Measurements from ENCODE around the gene ALPG. TPM values are rescaled to one million over a fixed set of nuclear protein-coding genes. Genes with fewer than 3 reads are reported as not detected.

Gene ALPG
- total RNA-seq, 1 experiment from 2014 or later, result not detected

DNA sequence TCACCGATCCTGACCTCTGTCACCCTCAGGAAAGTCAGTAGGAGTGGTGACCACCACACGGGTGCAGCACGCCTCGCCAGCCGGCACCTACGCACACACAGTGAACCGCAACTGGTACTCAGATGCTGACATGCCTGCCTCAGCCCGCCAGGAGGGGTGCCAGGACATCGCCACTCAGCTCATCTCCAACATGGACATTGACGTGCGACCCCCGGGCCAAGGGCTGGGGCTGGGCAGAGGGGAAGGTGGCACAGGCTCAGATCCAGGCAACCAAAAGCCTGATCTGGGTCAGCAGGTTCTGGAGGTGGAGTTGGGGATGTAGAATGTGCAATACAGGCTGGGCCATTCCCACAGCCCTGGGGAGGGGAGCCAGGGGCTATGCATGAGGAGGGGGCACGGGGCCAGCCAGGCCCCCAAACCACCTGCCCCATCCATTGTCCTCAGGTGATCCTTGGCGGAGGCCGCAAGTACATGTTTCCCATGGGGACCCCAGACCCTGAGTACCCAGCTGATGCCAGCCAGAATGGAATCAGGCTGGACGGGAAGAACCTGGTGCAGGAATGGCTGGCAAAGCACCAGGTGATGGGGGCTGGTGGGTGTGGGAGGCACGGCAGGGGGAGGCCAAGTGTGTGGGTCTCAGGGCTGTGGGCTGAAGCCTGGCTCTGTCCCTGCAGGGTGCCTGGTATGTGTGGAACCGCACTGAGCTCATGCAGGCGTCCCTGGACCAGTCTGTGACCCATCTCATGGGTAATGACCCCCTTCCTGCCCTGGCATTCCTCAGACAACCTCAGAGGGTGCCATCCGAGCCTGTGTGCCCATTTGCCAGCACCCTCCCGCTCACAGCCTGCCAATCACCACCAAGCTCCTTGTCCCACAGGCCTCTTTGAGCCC lies 50.7 kb downstream of the ALPG start:
- DNase-seq (ENCODE audit: low spot score), result no peak

GRCh38 chr2:232458051-232458660 lies 51.5 kb downstream of the ALPG start:
- no peak for DNase-seq (ENCODE audit: low spot score)

GRCh38 chr2:232458661-232459418 lies 52.2 kb downstream of the ALPG start:
- no peak for DNase-seq (ENCODE audit: low spot score)

DNA sequence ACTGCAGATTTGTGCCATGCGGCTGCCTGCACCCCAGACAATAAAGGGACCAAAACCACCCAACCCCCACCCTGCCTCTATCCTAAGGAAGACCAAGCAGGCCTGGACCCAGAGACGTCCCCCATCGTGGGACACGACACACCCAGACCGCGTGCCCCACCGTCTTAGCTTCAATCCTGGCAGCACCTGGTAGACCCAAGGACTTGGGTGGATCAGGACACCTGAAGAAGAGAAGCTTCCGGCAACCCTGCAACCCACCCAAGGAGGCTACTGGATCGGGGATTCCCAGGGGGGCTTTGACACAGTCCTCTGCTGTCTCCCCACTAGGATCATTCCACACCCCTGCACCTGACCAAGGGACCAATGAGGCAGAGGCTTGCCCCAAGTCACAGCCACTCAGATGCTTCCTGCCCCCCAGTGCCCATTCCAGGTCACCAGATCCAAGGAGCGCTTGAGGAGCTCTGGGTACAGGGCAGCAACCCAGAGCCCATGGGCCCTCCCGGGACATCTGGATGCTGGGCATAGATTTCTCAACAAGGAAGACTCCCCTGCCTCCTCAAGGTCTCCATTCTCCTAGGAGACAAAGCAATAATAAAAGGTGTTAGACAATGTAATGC lies 52.9 kb downstream of the ALPG start:
- DNase-seq (ENCODE audit: low spot score), result no peak

GRCh38 chr2:232460171-232460570 lies 53.5 kb downstream of the ALPG start:
- DNase-seq (ENCODE audit: low spot score), result no peak

Other genes with a start within 250 kb of the ALPG start
- 1.4 and 1.5 TPM in 2 replicates for gene ALPP, start 28.1 kb upstream of the ALPG start, total RNA-seq (2014; rRNA removed; shearing (Covaris generic))
- gene ALPI, start 49.3 kb downstream of the ALPG start, total RNA-seq (2014; rRNA removed; shearing (Covaris generic)), result not detected in 2 replicates
- gene ECEL1, start 81.0 kb downstream of the ALPG start, total RNA-seq (2014; rRNA removed; shearing (Covaris generic)), result not detected in 2 replicates
- not detected in 2 replicates for gene PRSS56, start 113.5 kb downstream of the ALPG start, total RNA-seq (2014; rRNA removed; shearing (Covaris generic))
- not detected in 2 replicates for gene CHRND, start 119.3 kb downstream of the ALPG start, total RNA-seq (2014; rRNA removed; shearing (Covaris generic))
- not detected in 2 replicates for gene CHRNG, start 132.8 kb downstream of the ALPG start, total RNA-seq (2014; rRNA removed; shearing (Covaris generic))
- 4.8 and 5.4 TPM in 2 replicates for gene TIGD1, start 143.7 kb downstream of the ALPG start, total RNA-seq (2014; rRNA removed; shearing (Covaris generic))
- 97.7 and 277 TPM in 2 replicates for gene EIF4E2, start 143.8 kb downstream of the ALPG start, total RNA-seq (2014; rRNA removed; shearing (Covaris generic))
- gene EFHD1, start 226.8 kb downstream of the ALPG start, total RNA-seq (2014; rRNA removed; shearing (Covaris generic)), result 0.31 and 3.7 TPM in 2 replicates

Data from H4 (cell line).